GM12865 (cell line): ENCODE measurements around the gene IL18RAP.

Experiments used
- DNase-seq: peaks from one replicate; pipeline ENCODE4 v3.0.0; 2010; ENCODE audit warnings: low read depth
- H3K4me3 ChIP-seq: 2 replicates; pipeline ENCODE4 v1.5.1; 2011; ENCODE audit warnings: mild to moderate bottlenecking, low read depth, low read length, control low read depth
- TF ChIP-seq, protein P1 (sequence below): IDR thresholded peaks from 2 replicates; pipeline ENCODE4 v1.5.1; 2011; ENCODE audit warnings: low read length, control low read depth, low read depth, inconsistent platforms; ENCODE audit not compliant: insufficient read depth; ENCODE audit errors: missing control alignments

The IL18RAP gene

GRCh38 chr2:102470168-102470567 lies 47.2 kb downstream of the IL18RAP start:
- TF ChIP-seq, protein P1, sequence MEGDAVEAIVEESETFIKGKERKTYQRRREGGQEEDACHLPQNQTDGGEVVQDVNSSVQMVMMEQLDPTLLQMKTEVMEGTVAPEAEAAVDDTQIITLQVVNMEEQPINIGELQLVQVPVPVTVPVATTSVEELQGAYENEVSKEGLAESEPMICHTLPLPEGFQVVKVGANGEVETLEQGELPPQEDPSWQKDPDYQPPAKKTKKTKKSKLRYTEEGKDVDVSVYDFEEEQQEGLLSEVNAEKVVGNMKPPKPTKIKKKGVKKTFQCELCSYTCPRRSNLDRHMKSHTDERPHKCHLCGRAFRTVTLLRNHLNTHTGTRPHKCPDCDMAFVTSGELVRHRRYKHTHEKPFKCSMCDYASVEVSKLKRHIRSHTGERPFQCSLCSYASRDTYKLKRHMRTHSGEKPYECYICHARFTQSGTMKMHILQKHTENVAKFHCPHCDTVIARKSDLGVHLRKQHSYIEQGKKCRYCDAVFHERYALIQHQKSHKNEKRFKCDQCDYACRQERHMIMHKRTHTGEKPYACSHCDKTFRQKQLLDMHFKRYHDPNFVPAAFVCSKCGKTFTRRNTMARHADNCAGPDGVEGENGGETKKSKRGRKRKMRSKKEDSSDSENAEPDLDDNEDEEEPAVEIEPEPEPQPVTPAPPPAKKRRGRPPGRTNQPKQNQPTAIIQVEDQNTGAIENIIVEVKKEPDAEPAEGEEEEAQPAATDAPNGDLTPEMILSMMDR, result no peak
- no peak overlapping the region for H3K4me3 ChIP-seq
- no peak for DNase-seq

- TF ChIP-seq, protein P1, result peak; percentile 77
- no peak within 1 kb of the TSS for H3K4me3 ChIP-seq
- DNase-seq, result peak; percentile 53
Measured at GRCh38 chr2:102473020-102473419, 50.1 kb downstream of the IL18RAP start, which contains the start of gene SLC9A4. SLC9A4 (plus strand) TSS chr2:102473226; CDS start chr2:102473760, 534 bp downstream.

GRCh38 chr2:102473631-102474030 lies 50.7 kb downstream of the IL18RAP start:
- TF ChIP-seq, protein P1, result no peak
- no peak overlapping the region for H3K4me3 ChIP-seq
- DNase-seq, result no peak

GRCh38 chr2:102474785-102475184 lies 51.8 kb downstream of the IL18RAP start:
- DNase-seq, result no peak
- no peak overlapping the region for H3K4me3 ChIP-seq
- TF ChIP-seq, protein P1, result no peak

DNA sequence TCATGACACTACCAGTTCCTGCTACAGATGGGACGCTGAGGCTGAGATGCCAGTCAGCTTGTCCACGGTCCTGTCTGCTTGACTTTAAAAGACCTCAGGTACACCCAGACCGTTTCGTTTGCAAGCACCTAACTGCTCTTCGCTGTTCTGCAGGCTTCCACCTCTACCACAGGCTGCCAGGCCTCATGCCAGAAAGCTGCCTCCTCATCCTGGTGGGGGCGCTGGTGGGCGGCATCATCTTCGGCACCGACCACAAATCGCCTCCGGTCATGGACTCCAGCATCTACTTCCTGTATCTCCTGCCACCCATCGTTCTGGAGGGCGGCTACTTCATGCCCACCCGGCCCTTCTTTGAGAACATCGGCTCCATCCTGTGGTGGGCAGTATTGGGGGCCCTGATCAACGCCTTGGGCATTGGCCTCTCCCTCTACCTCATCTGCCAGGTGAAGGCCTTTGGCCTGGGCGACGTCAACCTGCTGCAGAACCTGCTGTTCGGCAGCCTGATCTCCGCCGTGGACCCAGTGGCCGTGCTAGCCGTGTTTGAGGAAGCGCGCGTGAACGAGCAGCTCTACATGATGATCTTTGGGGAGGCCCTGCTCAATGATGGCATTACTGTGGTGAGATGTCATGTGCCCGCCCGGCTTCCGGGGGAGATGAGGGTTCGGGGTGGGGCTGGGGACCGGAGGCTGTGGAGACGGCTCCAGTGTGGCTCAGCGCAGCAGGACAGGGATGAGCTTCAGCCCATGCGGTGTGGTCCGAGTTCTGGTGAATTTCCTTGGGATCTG lies 55.9 kb downstream of the IL18RAP start:
- no peak for DNase-seq
- no peak overlapping the region for H3K4me3 ChIP-seq
- TF ChIP-seq, protein P1, result no peak

GRCh38 chr2:102480285-102481195 lies 57.6 kb downstream of the IL18RAP start:
- no peak overlapping the region for H3K4me3 ChIP-seq
- TF ChIP-seq, protein P1, result no peak
- DNase-seq, result no peak
